A549 (cell line): Measurements from ENCODE around the gene METRNL. TPM values are rescaled to one million over a fixed set of nuclear protein-coding genes. Genes with fewer than 3 reads are reported as not detected.

ENCODE experiments used
- ATAC-seq, 2 experiments: fragments of 200-7000 bp in 1 of 2; fragments of >200 bp in 1 of 2; cut with Nextera tagmentation in 1 of 2; cut with Tn5 transposase in 1 of 2; 3 replicates each; pipeline versions ENCODE4 v1.8.0 to v1.9.1; 2018 to 2020; ENCODE audit warnings: mild to moderate bottlenecking in 1 of 2, moderate library complexity in 1 of 2
- CTCF ChIA-PET: fragments of 300-600 bp; sonication (Branson Sonifier 250); formaldehyde crosslinking; extraction: SDS; loops from one replicate; lab custom pipeline; 2021; ENCODE audit warnings: antibody characterized with exemption, inconsistent platforms; lab: Yijun Ruan, JAX
- POLR2A ChIA-PET: fragments of 350-600 bp; formaldehyde crosslinking; extraction: SDS; loops from one replicate; lab custom pipeline; 2021; ENCODE audit warnings: antibody characterized with exemption, inconsistent platforms; lab: Yijun Ruan, JAX
- DNase-seq, 2 experiments: peaks; one replicate each; pipeline versions ENCODE4 v3.0.0 to v3.0.0-alpha.2; 2011 to 2016; ENCODE audit warnings: low read depth in 1 of 2, low spot score in 1 of 2
- FAIRE-seq: peaks from 2 replicates; lab custom pipeline; 2011; peaks lifted over from hg19 to GRCh38; lab: Jason Lieb, UNC
- H3K27ac ChIP-seq, 2 experiments: fragments of >200 bp; sonication (Bioruptor Twin); formaldehyde crosslinking; 3 replicates each; pipeline ENCODE4 v1.5.1; 2016 to 2017
- H3K4me1 ChIP-seq: fragments of >200 bp; sonication (Bioruptor Twin); formaldehyde crosslinking; 3 replicates; pipeline ENCODE4 v1.6.1; 2016
- H3K4me2 ChIP-seq: fragments of >200 bp; sonication (Bioruptor Twin); formaldehyde crosslinking; 3 replicates; pipeline ENCODE4 v1.6.1; 2016
- H3K4me3 ChIP-seq: fragments of >200 bp; sonication (Bioruptor Twin); formaldehyde crosslinking; 3 replicates; pipeline ENCODE4 v1.5.1; 2016
- H3K9me3 ChIP-seq: fragments of >200 bp; sonication (Bioruptor Twin); formaldehyde crosslinking; 3 replicates; pipeline ENCODE4 v1.6.1; 2016
- BCL3 ChIP-seq: fragments of >200 bp; sonication (Bioruptor Twin); formaldehyde crosslinking; IDR thresholded peaks from 3 replicates; pipeline ENCODE4 v1.6.1; 2016
- BHLHE40 ChIP-seq: IDR thresholded peaks from 2 replicates; pipeline ENCODE4 v1.6.1; 2012; ENCODE audit warnings: low read depth, low read length, inconsistent platforms
- CEBPB ChIP-seq, 2 experiments: fragments of >200 bp in 1 of 2; sonication (Bioruptor Twin) in 1 of 2; formaldehyde crosslinking in 1 of 2; IDR thresholded peaks; 2 replicates each; pipeline ENCODE4 v1.6.1; 2012 to 2016
- CHD4 ChIP-seq: fragments of 200-600 bp; sonication (generic); IDR thresholded peaks from 2 replicates; pipeline ENCODE4 v1.6.1; 2016; ENCODE audit warnings: antibody characterized with exemption, mild to moderate bottlenecking, borderline replicate concordance
- E2F6 ChIP-seq: IDR thresholded peaks from 2 replicates; pipeline ENCODE4 v1.6.1; 2012; ENCODE audit warnings: low read depth, borderline replicate concordance
- EP300 ChIP-seq, 2 experiments: fragments of >200 bp; sonication (Bioruptor Twin); formaldehyde crosslinking; IDR thresholded peaks; 2 replicates in 1 of 2; 3 replicates in 1 of 2; pipeline ENCODE4 v1.6.1; 2016 to 2017
- ESRRA ChIP-seq: fragments of 150-350 bp; IDR thresholded peaks from 2 replicates; pipeline ENCODE4 v1.6.1; 2014; ENCODE audit warnings: mild to moderate bottlenecking, low read length, borderline replicate concordance
- FOSB ChIP-seq: fragments of 250-450 bp; sonication (Bioruptor Pico); IDR thresholded peaks from 2 replicates; pipeline ENCODE4 v1.5.0; 2020; ENCODE audit warnings: mild to moderate bottlenecking, moderate library complexity
- FOSL2 ChIP-seq, 2 experiments: fragments of 450-650 bp in 1 of 2; fragments of >200 bp in 1 of 2; sonication (Bioruptor Twin) in 1 of 2; formaldehyde crosslinking; IDR thresholded peaks; 2 replicates each; pipeline versions ENCODE4 v1.5.0 to v1.6.1; 2016 to 2020; ENCODE audit warnings: mild to moderate bottlenecking in 1 of 2, moderate library complexity in 1 of 2
- FOXS1 ChIP-seq: fragments of 250-450 bp; sonication (Bioruptor Pico); IDR thresholded peaks from 2 replicates; pipeline ENCODE4 v1.5.0; 2020; ENCODE audit warnings: mild to moderate bottlenecking, moderate library complexity
- HDAC2 ChIP-seq: fragments of 200-600 bp; sonication (generic); IDR thresholded peaks from 2 replicates; pipeline ENCODE4 v1.6.1; 2016
- RAD21 ChIP-seq, 2 experiments: fragments of >200 bp in 1 of 2; sonication (Bioruptor Twin) in 1 of 2; formaldehyde crosslinking in 1 of 2; IDR thresholded peaks in 1 of 2; conservative IDR thresholded peaks in 1 of 2; 2 replicates in 1 of 2; 3 replicates in 1 of 2; pipeline ENCODE4 v1.6.1; 2012 to 2018; ENCODE audit warnings: inconsistent platforms in 1 of 2
- RFX5 ChIP-seq: fragments of 450-650 bp; IDR thresholded peaks from 2 replicates; pipeline ENCODE4 v1.7.1; 2014; ENCODE audit warnings: antibody characterized with exemption, mild to moderate bottlenecking, moderate library complexity
- SMC3 ChIP-seq: fragments of >200 bp; sonication (Bioruptor Twin); formaldehyde crosslinking; IDR thresholded peaks from 3 replicates; pipeline ENCODE4 v1.6.1; 2018; ENCODE audit warnings: inconsistent platforms
- SREBF2 ChIP-seq: fragments of 450-650 bp; IDR thresholded peaks from 2 replicates; pipeline ENCODE4 v1.6.1; 2014; ENCODE audit warnings: mild to moderate bottlenecking, moderate library complexity
- TP53 ChIP-seq: fragments of 250-450 bp; sonication (Bioruptor Pico); IDR thresholded peaks from 2 replicates; pipeline ENCODE4 v1.5.0; 2021; ENCODE audit warnings: mild to moderate bottlenecking, moderate library complexity
- ZC3H11A ChIP-seq: fragments of 450-650 bp; IDR thresholded peaks from 2 replicates; pipeline ENCODE4 v1.6.1; 2014; ENCODE audit warnings: antibody characterized with exemption, mild to moderate bottlenecking
- ZFP36 ChIP-seq: fragments of 450-650 bp; IDR thresholded peaks from 2 replicates; pipeline ENCODE4 v1.6.1; 2014; ENCODE audit warnings: borderline replicate concordance; ENCODE audit not compliant: partially characterized antibody
- WGBS: methylation state at CpG from one replicate; pipeline ENCODE4 v1.1.6; 2017; ENCODE audit errors: missing lambda C conversion rate; 5-methylcytosine and 5-hydroxymethylcytosine counted together
- polyA plus RNA-seq, 4 experiments: library from polyadenylated mRNA; depleted of rRNA in 3 of 4; stranded (reverse); fragments of >200 nt; fragmentation: RNase III in 1 of 4; extraction: RNeasy Plus Mini Kit Qiagen cat#74134 plus additional on column Dnase treatment in 1 of 4; gene quantifications; 2 replicates in 3 of 4; 3 replicates in 1 of 4; pipeline ENCODE4 v1.2.3, GENCODE V29; 2011 to 2017
- TF ChIP-seq, protein P1 (sequence below): fragments of >200 bp; sonication (Bioruptor Twin); formaldehyde crosslinking; IDR thresholded peaks from 3 replicates; pipeline ENCODE4 v1.5.1; 2016
- TF ChIP-seq, protein P2 (sequence below): IDR thresholded peaks from 2 replicates; pipeline ENCODE4 v1.6.1; 2012
- TF ChIP-seq, protein P3 (sequence below): fragments of >200 bp; sonication (Bioruptor Twin); formaldehyde crosslinking; IDR thresholded peaks from 2 replicates; pipeline ENCODE4 v1.6.1; 2016
- TF ChIP-seq, protein P4 (sequence below): fragments of 250-450 bp; sonication (Bioruptor Pico); IDR thresholded peaks from 2 replicates; pipeline ENCODE4 v1.5.0; 2020; ENCODE audit warnings: low read depth, mild to moderate bottlenecking, moderate library complexity
- TF ChIP-seq, protein P5 (sequence below): fragments of 250-450 bp; sonication (Bioruptor Pico); IDR thresholded peaks from 2 replicates; pipeline ENCODE4 v1.5.0; 2021; ENCODE audit warnings: mild to moderate bottlenecking, moderate library complexity, borderline replicate concordance

METRNL gene
- polyA plus RNA-seq, 2 of the 4 experiments (the other 2 are of a cell fraction), result 1.7 to 6.4 TPM

DNA sequence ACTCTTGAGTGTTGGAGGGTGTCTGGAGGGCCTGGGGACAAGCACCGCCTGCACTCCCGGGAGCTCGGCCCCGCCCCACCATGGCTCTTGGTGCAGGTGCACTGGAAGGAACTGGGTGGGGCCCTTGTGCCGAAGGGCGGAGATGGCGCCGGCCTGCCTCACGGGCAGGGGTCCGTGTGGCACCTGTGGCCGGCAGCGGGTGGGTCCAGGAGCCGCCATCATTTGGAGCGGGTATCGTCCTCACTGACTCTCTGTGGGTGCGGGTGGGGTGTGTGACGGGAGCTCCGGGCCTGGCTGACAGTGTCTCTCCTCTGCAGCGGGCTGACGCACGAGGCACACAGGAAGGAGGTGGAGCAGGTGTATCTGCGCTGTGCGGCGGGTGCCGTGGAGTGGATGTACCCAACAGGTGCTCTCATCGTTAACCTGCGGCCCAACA, 5.2 kb downstream of the METRNL start:
- H3K4me3 ChIP-seq, result no peak overlapping the region
- WGBS, result 97% methylated on average over 22 of the region's 27 CpGs
- H3K4me1 ChIP-seq, result peaks cover 28% of the 10 kb centered on the region
- H3K4me2 ChIP-seq, result no peak overlapping the region
- H3K27ac ChIP-seq, result peak overlapping the region in 1 of 2 experiments; percentile 62; a peak in 2 of 6 replicates
- FAIRE-seq (no peak), DNase-seq (no peak), ATAC-seq (no peak)
- no peaks in the 10 kb centered on the region for H3K9me3 ChIP-seq
- CTCF ChIA-PET, result no interaction called here
- TF ChIP-seq ESRRA (no peak), EP300 (IDR thresholded peaks at IDR 0.05) (no peak), RFX5 (no peak), CHD4 (no peak), BCL3 (no peak), E2F6 (no peak), CEBPB (IDR thresholded peaks at IDR 0.05) (no peak), ZC3H11A (no peak), SREBF2 (no peak), ZFP36 (no peak), RAD21 (conservative IDR thresholded peaks at IDR 0.05 in 1 of 2, IDR thresholded peaks at IDR 0.05 in 1 of 2) (no peak), FOSB (no peak)
- TF ChIP-seq, protein P1, sequence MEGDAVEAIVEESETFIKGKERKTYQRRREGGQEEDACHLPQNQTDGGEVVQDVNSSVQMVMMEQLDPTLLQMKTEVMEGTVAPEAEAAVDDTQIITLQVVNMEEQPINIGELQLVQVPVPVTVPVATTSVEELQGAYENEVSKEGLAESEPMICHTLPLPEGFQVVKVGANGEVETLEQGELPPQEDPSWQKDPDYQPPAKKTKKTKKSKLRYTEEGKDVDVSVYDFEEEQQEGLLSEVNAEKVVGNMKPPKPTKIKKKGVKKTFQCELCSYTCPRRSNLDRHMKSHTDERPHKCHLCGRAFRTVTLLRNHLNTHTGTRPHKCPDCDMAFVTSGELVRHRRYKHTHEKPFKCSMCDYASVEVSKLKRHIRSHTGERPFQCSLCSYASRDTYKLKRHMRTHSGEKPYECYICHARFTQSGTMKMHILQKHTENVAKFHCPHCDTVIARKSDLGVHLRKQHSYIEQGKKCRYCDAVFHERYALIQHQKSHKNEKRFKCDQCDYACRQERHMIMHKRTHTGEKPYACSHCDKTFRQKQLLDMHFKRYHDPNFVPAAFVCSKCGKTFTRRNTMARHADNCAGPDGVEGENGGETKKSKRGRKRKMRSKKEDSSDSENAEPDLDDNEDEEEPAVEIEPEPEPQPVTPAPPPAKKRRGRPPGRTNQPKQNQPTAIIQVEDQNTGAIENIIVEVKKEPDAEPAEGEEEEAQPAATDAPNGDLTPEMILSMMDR, result no peak
- TF ChIP-seq, protein P2, sequence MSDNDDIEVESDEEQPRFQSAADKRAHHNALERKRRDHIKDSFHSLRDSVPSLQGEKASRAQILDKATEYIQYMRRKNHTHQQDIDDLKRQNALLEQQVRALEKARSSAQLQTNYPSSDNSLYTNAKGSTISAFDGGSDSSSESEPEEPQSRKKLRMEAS, result no peak
- TF ChIP-seq, protein P3, sequence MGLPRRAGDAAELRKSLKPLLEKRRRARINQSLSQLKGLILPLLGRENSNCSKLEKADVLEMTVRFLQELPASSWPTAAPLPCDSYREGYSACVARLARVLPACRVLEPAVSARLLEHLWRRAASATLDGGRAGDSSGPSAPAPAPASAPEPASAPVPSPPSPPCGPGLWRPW, result no peak
- TF ChIP-seq, protein P4, sequence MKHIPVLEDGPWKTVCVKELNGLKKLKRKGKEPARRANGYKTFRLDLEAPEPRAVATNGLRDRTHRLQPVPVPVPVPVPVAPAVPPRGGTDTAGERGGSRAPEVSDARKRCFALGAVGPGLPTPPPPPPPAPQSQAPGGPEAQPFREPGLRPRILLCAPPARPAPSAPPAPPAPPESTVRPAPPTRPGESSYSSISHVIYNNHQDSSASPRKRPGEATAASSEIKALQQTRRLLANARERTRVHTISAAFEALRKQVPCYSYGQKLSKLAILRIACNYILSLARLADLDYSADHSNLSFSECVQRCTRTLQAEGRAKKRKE (CRISPR knock-in tag), result no peak
- POLR2A ChIA-PET, result no interaction called here

GRCh38 chr17:83085103-83085502, 5.7 kb downstream of the METRNL start:
- no peak for ATAC-seq
- ChIA-PET POLR2A (no interaction called here), CTCF (no interaction called here)
- Histone ChIP-seq H3K9me3 (no peaks in the 10 kb centered on the region), H3K4me1 (peaks cover 30% of the 10 kb centered on the region), H3K4me2 (no peak overlapping the region), H3K27ac (no peak overlapping the region), H3K4me3 (no peak overlapping the region)
- FAIRE-seq, result no peak
- WGBS, result 93% methylated on average over 19 of the region's 22 CpGs
- TF ChIP-seq TP53 (CRISPR knock-in tag) (no peak), SMC3 (no peak), FOXS1 (no peak), FOSL2 (IDR thresholded peaks at IDR 0.05) (no peak), FOSL2 (CRISPR knock-in tag; IDR thresholded peaks at IDR 0.05) (no peak), BHLHE40 (no peak), HDAC2 (no peak), EP300 (IDR thresholded peaks at IDR 0.05) (no peak)
- TF ChIP-seq, protein P5, sequence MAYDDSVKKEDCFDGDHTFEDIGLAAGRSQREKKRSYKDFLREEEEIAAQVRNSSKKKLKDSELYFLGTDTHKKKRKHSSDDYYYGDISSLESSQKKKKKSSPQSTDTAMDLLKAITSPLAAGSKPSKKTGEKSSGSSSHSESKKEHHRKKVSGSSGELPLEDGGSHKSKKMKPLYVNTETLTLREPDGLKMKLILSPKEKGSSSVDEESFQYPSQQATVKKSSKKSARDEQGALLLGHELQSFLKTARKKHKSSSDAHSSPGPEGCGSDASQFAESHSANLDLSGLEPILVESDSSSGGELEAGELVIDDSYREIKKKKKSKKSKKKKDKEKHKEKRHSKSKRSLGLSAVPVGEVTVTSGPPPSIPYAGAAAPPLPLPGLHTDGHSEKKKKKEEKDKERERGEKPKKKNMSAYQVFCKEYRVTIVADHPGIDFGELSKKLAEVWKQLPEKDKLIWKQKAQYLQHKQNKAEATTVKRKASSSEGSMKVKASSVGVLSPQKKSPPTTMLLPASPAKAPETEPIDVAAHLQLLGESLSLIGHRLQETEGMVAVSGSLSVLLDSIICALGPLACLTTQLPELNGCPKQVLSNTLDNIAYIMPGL (CRISPR knock-in tag), result no peak
- DNase-seq, result no peak
